Smooth muscle cell (in vitro differentiated cells): ENCODE results near the gene PLCB2. TPM values are rescaled to one million over a fixed set of nuclear protein-coding genes. Genes with fewer than 3 reads are reported as not detected.
A peak's percentile ranks its signal among the peaks of the same experiment; 100 is the strongest.

ENCODE experiments used
- DNase-seq: peaks from one replicate; lab custom pipeline; 2025; ENCODE audit not compliant: unreplicated experiment; lab: John Stamatoyannopoulos, UW
- H2AFZ ChIP-seq: fragments of 200-600 bp; sonication (generic); 2 replicates; pipeline ENCODE4 v1.6.0; 2016; ENCODE audit warnings: antibody characterized with exemption, low read depth, mild to moderate bottlenecking
- H3F3A ChIP-seq: fragments of 200-600 bp; sonication (generic); 2 replicates; pipeline ENCODE4 v1.6.0; 2017; ENCODE audit warnings: antibody characterized with exemption, low read depth
- H3K27ac ChIP-seq: fragments of 200-600 bp; sonication (generic); 2 replicates; pipeline ENCODE4 v1.5.1; 2016; ENCODE audit warnings: low read depth, mild to moderate bottlenecking
- H3K27me3 ChIP-seq: fragments of 200-600 bp; sonication (generic); 2 replicates; pipeline ENCODE4 v1.6.1; 2016; ENCODE audit warnings: low read depth, mild to moderate bottlenecking
- H3K36me3 ChIP-seq: fragments of 200-600 bp; sonication (generic); 2 replicates; pipeline ENCODE4 v1.5.1; 2016; ENCODE audit warnings: low read depth
- H3K4me1 ChIP-seq: fragments of 200-600 bp; sonication (generic); 2 replicates; pipeline ENCODE4 v1.5.1; 2016; ENCODE audit warnings: low read depth
- H3K4me2 ChIP-seq: fragments of 200-600 bp; sonication (generic); 2 replicates; pipeline ENCODE4 v1.6.0; 2016; ENCODE audit warnings: mild to moderate bottlenecking
- H3K4me3 ChIP-seq: fragments of 200-600 bp; sonication (generic); 2 replicates; pipeline ENCODE4 v1.5.1; 2016; ENCODE audit warnings: mild to moderate bottlenecking
- H3K79me2 ChIP-seq: fragments of 200-600 bp; sonication (generic); 2 replicates; pipeline ENCODE4 v1.6.0; 2016; ENCODE audit warnings: low read depth, mild to moderate bottlenecking
- H3K9ac ChIP-seq: fragments of 200-600 bp; sonication (generic); 2 replicates; pipeline ENCODE4 v1.6.0; 2016; ENCODE audit warnings: low read depth
- H3K9me3 ChIP-seq: fragments of 200-600 bp; sonication (generic); replicated peaks from 2 replicates; pipeline ENCODE4 v1.5.1; 2016; ENCODE audit warnings: low read depth
- H4K20me1 ChIP-seq: fragments of 200-600 bp; sonication (generic); 2 replicates; pipeline ENCODE4 v1.6.0; 2016; ENCODE audit warnings: low read depth
- WGBS: methylation state at CpG from one replicate; pipeline ENCODE4 v1.1.7; 2016; ENCODE audit warnings: low lambda C conversion rate; 5-methylcytosine and 5-hydroxymethylcytosine counted together
- polyA plus RNA-seq: library from polyadenylated mRNA; unstranded; fragments of >200 nt; fragmentation: Nextera tagmentation; extraction: Ambion mirVana; gene quantifications from 2 replicates; pipeline ENCODE4 v1.2.1, GENCODE V29; 2016
- total RNA-seq: library from RNA; depleted of rRNA; stranded (reverse); fragments of >200 nt; gene quantifications from 2 replicates; pipeline ENCODE4 v1.2.3, GENCODE V29; 2014
- TF ChIP-seq, protein P1 (sequence below): fragments of 200-600 bp; sonication (generic); IDR thresholded peaks from 2 replicates; pipeline ENCODE4 v1.5.1; 2017; ENCODE audit warnings: borderline replicate concordance, mild to moderate bottlenecking, antibody characterized with exemption; ENCODE audit not compliant: insufficient read depth, poor library complexity, severe bottlenecking

PLCB2 gene
- total and polyA plus RNA-seq, 2 experiments from 2014 or later = 1.5 TPM; not detected in 1

DNA sequence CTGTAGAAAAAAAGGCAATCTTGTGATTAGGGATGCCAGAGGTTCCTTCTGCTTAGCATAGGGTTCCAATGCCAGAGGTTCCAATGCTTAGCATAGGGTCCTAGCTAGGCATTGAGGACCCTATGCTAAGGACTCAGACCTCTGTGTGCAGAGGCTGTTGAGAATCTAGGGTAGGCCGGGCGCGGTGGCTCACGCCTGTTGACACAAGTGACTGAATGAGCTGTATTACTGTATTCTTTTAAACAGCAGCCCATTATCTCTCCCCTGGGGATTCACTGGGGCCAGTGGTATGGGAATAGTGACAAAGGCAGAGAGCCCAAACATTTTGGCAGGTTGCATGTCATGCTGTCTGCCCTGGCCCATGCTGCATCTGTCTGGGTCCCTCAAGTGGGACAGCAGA lies 52.7 kb downstream of the PLCB2 start:
- H3K4me1 ChIP-seq = peaks cover 7% of the 10 kb centered on the region
- H3K27ac ChIP-seq = no peak overlapping the region
- no peak overlapping the region for H3K9ac ChIP-seq
- H3K9me3 ChIP-seq = no peaks in the 10 kb centered on the region
- no peak overlapping the region for H2AFZ ChIP-seq
- no peak overlapping the region for H3K4me3 ChIP-seq
- WGBS = 99% methylated on average over 4 of the region's 4 CpGs
- TF ChIP-seq, protein P1, sequence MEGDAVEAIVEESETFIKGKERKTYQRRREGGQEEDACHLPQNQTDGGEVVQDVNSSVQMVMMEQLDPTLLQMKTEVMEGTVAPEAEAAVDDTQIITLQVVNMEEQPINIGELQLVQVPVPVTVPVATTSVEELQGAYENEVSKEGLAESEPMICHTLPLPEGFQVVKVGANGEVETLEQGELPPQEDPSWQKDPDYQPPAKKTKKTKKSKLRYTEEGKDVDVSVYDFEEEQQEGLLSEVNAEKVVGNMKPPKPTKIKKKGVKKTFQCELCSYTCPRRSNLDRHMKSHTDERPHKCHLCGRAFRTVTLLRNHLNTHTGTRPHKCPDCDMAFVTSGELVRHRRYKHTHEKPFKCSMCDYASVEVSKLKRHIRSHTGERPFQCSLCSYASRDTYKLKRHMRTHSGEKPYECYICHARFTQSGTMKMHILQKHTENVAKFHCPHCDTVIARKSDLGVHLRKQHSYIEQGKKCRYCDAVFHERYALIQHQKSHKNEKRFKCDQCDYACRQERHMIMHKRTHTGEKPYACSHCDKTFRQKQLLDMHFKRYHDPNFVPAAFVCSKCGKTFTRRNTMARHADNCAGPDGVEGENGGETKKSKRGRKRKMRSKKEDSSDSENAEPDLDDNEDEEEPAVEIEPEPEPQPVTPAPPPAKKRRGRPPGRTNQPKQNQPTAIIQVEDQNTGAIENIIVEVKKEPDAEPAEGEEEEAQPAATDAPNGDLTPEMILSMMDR = no peak
- no peaks in the 10 kb centered on the region for H4K20me1 ChIP-seq
- H3K27me3 ChIP-seq = peaks cover 52% of the 10 kb centered on the region
- no peaks in the 10 kb centered on the region for H3F3A ChIP-seq
- DNase-seq = no peak
- H3K36me3 ChIP-seq = no peaks in the 10 kb centered on the region
- H3K79me2 ChIP-seq = no peaks in the 10 kb centered on the region
- H3K4me2 ChIP-seq = no peak overlapping the region

DNA sequence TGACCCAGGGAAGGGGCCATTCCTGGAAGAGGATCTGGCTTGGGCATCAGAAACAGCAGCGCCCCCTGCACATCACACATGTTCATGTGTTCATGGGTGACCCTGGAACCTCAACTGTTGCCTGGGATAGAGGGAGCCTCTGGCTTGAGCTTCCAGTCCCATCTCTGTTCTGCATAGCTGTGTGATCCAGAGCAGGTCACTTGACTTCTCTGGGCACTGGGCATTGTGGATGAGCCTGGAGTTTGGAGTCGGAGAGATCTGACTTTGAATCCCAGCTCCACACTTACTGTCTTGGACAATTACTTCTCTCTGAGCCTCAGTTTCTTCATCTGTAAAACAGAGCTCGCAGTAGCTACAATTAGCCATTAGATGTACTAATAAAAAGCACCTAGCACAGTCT lies 53.3 kb downstream of the PLCB2 start:
- TF ChIP-seq, protein P1 = no peak
- no peak for DNase-seq
- Histone ChIP-seq H4K20me1 (no peaks in the 10 kb centered on the region), H3K79me2 (no peaks in the 10 kb centered on the region), H3K4me3 (no peak overlapping the region), H3K9ac (no peak overlapping the region), H2AFZ (no peak overlapping the region), H3K27ac (no peak overlapping the region), H3F3A (no peaks in the 10 kb centered on the region), H3K4me1 (peaks cover 7% of the 10 kb centered on the region), H3K4me2 (no peak overlapping the region), H3K9me3 (no peaks in the 10 kb centered on the region), H3K36me3 (no peaks in the 10 kb centered on the region), H3K27me3 (peaks cover 52% of the 10 kb centered on the region)
- 97% methylated on average over 3 of the region's 3 CpGs for whole genome bisulfite sequencing

GRCh38 chr15:40253167-40253790 lies 54.5 kb downstream of the PLCB2 start:
- Histone ChIP-seq H3K4me1 (peaks cover 7% of the 10 kb centered on the region), H3K27ac (no peak overlapping the region), H3K36me3 (no peaks in the 10 kb centered on the region), H3K79me2 (no peaks in the 10 kb centered on the region), H3K9me3 (no peaks in the 10 kb centered on the region), H2AFZ (peak overlapping the region; percentile 65), H4K20me1 (no peaks in the 10 kb centered on the region), H3F3A (no peaks in the 10 kb centered on the region), H3K27me3 (peaks cover 52% of the 10 kb centered on the region), H3K9ac (no peak overlapping the region), H3K4me3 (peak overlapping the region; percentile 66), H3K4me2 (peak overlapping the region; percentile 96)
- DNase-seq = no peak
- 52% methylated on average over 28 of the region's 28 CpGs for WGBS
- TF ChIP-seq, protein P1 = no peak

DNA sequence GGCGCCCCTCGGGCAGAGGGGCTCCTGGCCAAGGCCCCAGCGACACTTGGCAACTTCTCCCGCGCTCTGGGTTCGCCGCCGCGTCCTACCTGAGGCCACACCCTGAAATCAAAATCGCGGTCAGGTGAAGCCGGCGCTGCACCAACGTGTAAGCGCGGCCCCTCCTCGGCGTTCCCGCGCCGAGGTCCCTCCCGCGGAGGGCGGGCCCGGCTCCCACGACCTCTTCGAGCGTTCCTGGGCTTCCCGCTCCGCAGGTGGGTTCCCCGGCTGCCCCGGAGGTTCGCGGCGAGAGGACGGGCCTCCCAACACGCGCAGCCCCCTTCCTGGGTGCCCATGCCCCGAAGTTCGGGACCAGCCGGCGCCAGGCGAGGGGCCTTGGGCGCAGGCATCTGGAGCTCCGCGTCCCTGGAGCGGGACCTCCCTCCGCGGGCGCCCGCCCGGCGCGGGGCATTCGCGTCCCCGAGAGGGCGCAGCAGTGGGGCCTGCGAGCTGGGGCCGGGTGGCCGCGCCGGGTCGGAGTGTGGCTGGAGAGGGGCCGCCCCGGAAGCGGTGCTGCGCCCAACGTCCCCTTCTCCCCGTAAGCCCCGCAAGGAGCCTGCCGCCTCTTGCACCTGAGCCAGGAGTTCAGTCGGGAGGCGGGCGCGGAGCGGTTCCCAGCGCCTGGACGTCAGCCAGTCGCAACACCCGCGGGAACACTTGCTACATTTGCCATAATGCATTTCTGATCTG lies 55.1 kb downstream of the PLCB2 start:
- no peaks in the 10 kb centered on the region for H3F3A ChIP-seq
- H3K4me3 ChIP-seq = peak overlapping the region; percentile 66
- H3K9me3 ChIP-seq = no peaks in the 10 kb centered on the region
- DNase-seq = no peak
- no peaks in the 10 kb centered on the region for H3K36me3 ChIP-seq
- TF ChIP-seq, protein P1 = no peak
- no peaks in the 10 kb centered on the region for H3K79me2 ChIP-seq
- peaks cover 7% of the 10 kb centered on the region for H3K4me1 ChIP-seq
- H3K27ac ChIP-seq = no peak overlapping the region
- H2AFZ ChIP-seq = peak overlapping the region; percentile 65
- no peak overlapping the region for H3K9ac ChIP-seq
- no peaks in the 10 kb centered on the region for H4K20me1 ChIP-seq
- H3K27me3 ChIP-seq = peaks cover 52% of the 10 kb centered on the region
- WGBS = 1% methylated on average over 71 of the region's 82 CpGs
- H3K4me2 ChIP-seq = peak overlapping the region; percentile 96
